MCF 10A (cell line): ENCODE data around the gene SH3BP4. TPM values are rescaled to one million over a fixed set of nuclear protein-coding genes. Genes with fewer than 3 reads are reported as not detected.

Experiments
- BruUV-seq: library from RNA; stranded (reverse); fragments of 400-500 nt; replicated peaks from 2 replicates; lab custom pipeline; 2021; lab: Mats Ljungman, UMichigan
- CTCF ChIA-PET: fragments of 300-600 bp; sonication (Branson Sonifier 250); formaldehyde crosslinking; extraction: SDS; loops from one replicate; lab custom pipeline; 2021; ENCODE audit warnings: antibody characterized with exemption, inconsistent platforms; lab: Yijun Ruan, JAX
- POLR2A ChIA-PET: fragments of 300-600, 350-650 bp; sonication (Branson Sonifier 250); formaldehyde crosslinking; extraction: SDS; loops from one replicate; lab custom pipeline; 2020; ENCODE audit warnings: antibody characterized with exemption, inconsistent platforms; lab: Yijun Ruan, JAX
- DNase-seq: peaks from one replicate; pipeline ENCODE4 v3.0.0-alpha.2; 2018; ENCODE audit not compliant: unreplicated experiment
- H3K27ac Mint-ChIP-seq: one replicate; pipeline ENCODE4 v1.8.0; 2022; ENCODE audit warnings: mild to moderate bottlenecking, low read depth, mixed read lengths; ENCODE audit not compliant: unreplicated experiment
- H3K27me3 Mint-ChIP-seq: one replicate; pipeline ENCODE4 v1.8.0; 2022; ENCODE audit warnings: mixed read lengths; ENCODE audit not compliant: insufficient read depth, unreplicated experiment
- H3K36me3 Mint-ChIP-seq: one replicate; pipeline ENCODE4 v1.8.0; 2022; ENCODE audit warnings: mild to moderate bottlenecking, moderate library complexity, mixed read lengths; ENCODE audit not compliant: insufficient read depth, unreplicated experiment
- H3K4me1 Mint-ChIP-seq: one replicate; pipeline ENCODE4 v1.8.0; 2022; ENCODE audit warnings: mixed read lengths; ENCODE audit not compliant: insufficient read depth, unreplicated experiment
- H3K4me3 Mint-ChIP-seq: one replicate; pipeline ENCODE4 v1.8.0; 2022; ENCODE audit warnings: mild to moderate bottlenecking, moderate library complexity, mixed read lengths; ENCODE audit not compliant: unreplicated experiment
- H3K9me3 Mint-ChIP-seq: one replicate; pipeline ENCODE4 v1.8.0; 2022; ENCODE audit warnings: mixed read lengths; ENCODE audit not compliant: unreplicated experiment
- intact Hi-C: fragments of 100-400 bp; cut with micrococcal nuclease; formaldehyde crosslinking; loops from 2 replicates; pipeline ENCODE4 v1.14.1; 2022
- total RNA-seq: library from RNA; stranded (reverse); gene quantifications from 2 replicates; pipeline ENCODE4 v1.2.3, GENCODE V29; 2022
- TF ChIP-seq, protein P1 (sequence below): fragments of 200-600 bp; IDR thresholded peaks from one replicate; pipeline ENCODE4 v1.8.0; 2022; ENCODE audit warnings: antibody characterized with exemption, mild to moderate bottlenecking; ENCODE audit not compliant: unreplicated experiment

Gene SH3BP4
- total RNA-seq, 1 experiment from 2014 or later = 59.7 TPM

DNA sequence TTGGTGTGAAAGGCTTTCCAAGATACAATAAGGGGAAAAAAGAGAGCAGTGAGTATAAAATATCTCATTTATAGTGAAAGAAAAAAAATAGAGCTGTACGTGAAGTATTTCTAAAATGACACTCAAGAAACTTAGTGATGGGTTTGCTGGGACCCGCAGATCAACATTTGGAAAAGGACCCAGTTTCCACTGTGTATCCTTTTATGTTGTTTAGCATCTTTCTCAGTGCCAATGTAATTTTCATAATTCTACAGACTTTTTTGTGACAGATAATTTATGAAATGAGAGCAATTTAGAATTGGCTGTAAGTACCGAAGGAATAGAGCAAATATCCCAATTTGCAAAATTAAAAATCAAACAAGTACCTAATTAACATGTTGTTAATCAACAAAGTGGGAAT is 116.9 kb downstream of the SH3BP4 start:
- Mint-ChIP-seq H3K27ac (no peak overlapping the region), H3K4me1 (no peaks in the 10 kb centered on the region), H3K9me3 (no peaks in the 10 kb centered on the region), H3K4me3 (no peak overlapping the region), H3K27me3 (no peaks in the 10 kb centered on the region), H3K36me3 (no peaks in the 10 kb centered on the region)
- intact Hi-C loops = no loop called here
- no TSS peak for BruUV-seq
- CTCF ChIA-PET = no interaction called here
- POLR2A ChIA-PET = no interaction called here
- no peak for DNase-seq
- TF ChIP-seq, protein P1, sequence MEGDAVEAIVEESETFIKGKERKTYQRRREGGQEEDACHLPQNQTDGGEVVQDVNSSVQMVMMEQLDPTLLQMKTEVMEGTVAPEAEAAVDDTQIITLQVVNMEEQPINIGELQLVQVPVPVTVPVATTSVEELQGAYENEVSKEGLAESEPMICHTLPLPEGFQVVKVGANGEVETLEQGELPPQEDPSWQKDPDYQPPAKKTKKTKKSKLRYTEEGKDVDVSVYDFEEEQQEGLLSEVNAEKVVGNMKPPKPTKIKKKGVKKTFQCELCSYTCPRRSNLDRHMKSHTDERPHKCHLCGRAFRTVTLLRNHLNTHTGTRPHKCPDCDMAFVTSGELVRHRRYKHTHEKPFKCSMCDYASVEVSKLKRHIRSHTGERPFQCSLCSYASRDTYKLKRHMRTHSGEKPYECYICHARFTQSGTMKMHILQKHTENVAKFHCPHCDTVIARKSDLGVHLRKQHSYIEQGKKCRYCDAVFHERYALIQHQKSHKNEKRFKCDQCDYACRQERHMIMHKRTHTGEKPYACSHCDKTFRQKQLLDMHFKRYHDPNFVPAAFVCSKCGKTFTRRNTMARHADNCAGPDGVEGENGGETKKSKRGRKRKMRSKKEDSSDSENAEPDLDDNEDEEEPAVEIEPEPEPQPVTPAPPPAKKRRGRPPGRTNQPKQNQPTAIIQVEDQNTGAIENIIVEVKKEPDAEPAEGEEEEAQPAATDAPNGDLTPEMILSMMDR = no peak

DNA sequence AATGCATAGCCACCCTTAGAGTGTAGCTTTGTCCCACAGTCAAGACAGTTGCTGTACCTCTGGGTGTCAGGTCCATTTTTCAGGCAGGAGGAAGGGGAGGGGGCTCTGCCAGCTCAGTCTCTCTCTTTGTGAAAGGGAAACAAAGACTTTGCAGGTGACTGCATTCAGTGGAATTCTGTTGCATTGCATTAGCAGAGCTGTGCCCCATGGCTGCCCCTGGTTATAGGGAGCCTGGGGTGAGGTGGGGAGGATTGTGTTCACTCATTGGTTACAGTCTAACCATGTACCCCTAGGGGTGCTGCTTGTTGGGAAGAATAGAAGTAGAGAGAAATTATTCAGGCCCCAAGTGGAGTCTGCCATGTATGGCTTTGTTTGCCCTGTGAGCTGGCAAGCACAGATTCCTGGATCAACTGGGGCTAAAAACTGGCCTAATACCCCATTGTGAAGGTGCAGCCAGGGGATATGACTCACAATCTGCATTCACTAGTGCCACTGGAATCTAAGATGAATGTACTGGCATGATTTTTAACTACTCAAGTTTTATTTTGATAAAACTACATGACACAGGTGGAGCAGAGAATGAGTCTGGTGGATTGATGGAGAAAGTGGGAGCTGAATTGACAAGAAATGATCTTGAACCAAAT is 118.4 kb downstream of the SH3BP4 start:
- POLR2A ChIA-PET = no interaction called here
- CTCF ChIA-PET = interaction anchor here (0.9 to 1.3 kb wide), 2 partner anchors 46 to 525 kb away, joined by 5 read pairs; no protein-coding TSS in a partner anchor
- H3K27me3 Mint-ChIP-seq = no peaks in the 10 kb centered on the region
- H3K4me1 Mint-ChIP-seq = no peaks in the 10 kb centered on the region
- no peak overlapping the region for H3K4me3 Mint-ChIP-seq
- peak; percentile 38 for DNase-seq
- H3K27ac Mint-ChIP-seq = no peak overlapping the region
- no peaks in the 10 kb centered on the region for H3K36me3 Mint-ChIP-seq
- BruUV-seq = no TSS peak
- H3K9me3 Mint-ChIP-seq = no peaks in the 10 kb centered on the region
- TF ChIP-seq, protein P1 = no peak
- intact Hi-C loops = no loop called here

DNA sequence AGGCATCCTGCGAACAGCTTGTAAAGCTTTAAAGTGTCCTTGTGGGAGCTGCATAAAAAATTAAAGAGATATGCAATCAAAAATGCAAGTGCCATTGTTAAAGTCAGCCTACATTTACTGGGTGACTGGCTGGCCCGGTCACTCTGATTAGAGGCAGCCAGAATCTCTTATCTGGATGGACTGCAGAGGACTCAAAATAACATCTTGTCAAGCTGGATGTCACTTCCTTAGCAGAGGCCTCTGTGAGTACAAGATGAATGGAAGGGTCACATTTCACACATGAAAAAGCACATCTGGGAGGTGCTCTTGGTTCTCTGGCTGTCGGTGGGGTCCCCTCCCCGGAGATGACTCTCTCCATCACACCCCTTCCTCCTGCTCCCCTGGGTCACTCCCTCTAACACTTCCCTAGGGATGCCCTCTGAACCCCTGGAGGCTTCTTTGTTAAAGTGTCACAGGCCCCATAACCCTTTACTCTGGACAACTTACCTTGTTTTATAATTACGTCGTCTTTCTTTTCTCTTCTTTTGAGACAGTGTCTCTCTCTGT is 122.1 kb downstream of the SH3BP4 start:
- POLR2A ChIA-PET = interaction anchor here (0.5 kb wide), 1 partner anchor 157 kb away, joined by 5 read pairs; no protein-coding TSS in a partner anchor
- intact Hi-C loops = no loop called here
- Mint-ChIP-seq H3K4me1 (no peaks in the 10 kb centered on the region), H3K4me3 (no peak overlapping the region), H3K27me3 (no peaks in the 10 kb centered on the region), H3K27ac (no peak overlapping the region), H3K9me3 (no peaks in the 10 kb centered on the region), H3K36me3 (no peaks in the 10 kb centered on the region)
- no TSS peak for BruUV-seq
- CTCF ChIA-PET = interaction anchor here (0.6 to 1.1 kb wide), 4 partner anchors 23 to 1147 kb away, joined by 3 read pairs; no protein-coding TSS in a partner anchor
- TF ChIP-seq, protein P1 = no peak
- DNase-seq = no peak

DNA sequence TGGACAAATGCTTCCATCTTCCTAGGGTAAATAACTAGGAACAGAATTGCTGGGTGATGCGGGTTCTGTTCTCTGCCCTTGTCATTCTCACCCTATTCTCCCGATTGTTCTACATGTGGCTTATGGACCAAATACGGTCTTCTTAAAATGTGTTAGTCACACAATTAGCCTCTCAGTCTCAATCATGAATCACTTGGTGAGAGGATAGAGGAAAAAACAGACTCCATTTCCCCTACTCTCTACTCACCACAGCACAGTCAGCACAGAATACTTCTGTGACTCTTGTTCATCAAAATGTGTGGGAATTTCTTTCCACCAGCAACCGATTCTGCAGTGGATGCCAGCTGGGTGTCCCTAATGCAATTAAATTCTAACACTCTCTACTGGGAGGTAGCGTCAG is 125.2 kb downstream of the SH3BP4 start:
- no peaks in the 10 kb centered on the region for H3K9me3 Mint-ChIP-seq
- no peak for DNase-seq
- no TSS peak for BruUV-seq
- ChIA-PET CTCF (no interaction called here), POLR2A (no interaction called here)
- intact Hi-C loops = no loop called here
- H3K4me1 Mint-ChIP-seq = no peaks in the 10 kb centered on the region
- no peak overlapping the region for H3K27ac Mint-ChIP-seq
- H3K4me3 Mint-ChIP-seq = no peak overlapping the region
- H3K36me3 Mint-ChIP-seq = no peaks in the 10 kb centered on the region
- TF ChIP-seq, protein P1 = no peak
- H3K27me3 Mint-ChIP-seq = no peaks in the 10 kb centered on the region
